ENCODE data around the gene NLRP1. TPM values are rescaled to one million over a fixed set of nuclear protein-coding genes. Genes with fewer than 3 reads are reported as not detected.

The NLRP1 gene
- total and polyA plus RNA-seq, 4 donors = 1.8 to 5.4 (median 3.0) TPM

DNA sequence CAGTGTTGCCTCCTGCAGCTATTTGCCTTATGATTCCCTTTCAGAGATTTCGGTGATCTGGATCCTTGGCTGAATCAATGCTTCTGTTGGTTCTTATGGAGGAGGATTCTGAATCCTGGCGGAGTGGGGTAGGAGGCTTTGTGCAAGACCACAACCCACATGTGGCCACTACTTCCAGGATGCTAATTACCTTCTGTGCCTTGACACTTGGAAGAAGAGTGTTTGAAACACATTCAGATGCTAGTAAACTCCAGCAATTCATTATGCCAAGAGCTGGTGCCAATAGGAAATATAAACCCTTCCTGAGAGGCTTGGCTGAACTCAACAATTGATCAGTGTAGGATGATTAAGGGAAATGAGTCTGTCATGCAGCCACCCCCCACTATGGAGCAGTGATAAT is 12.1 kb upstream of the NLRP1 start:
- Histone ChIP-seq H3K9me3 (ENCODE audit: control insufficient read depth in 4 of 4, low read length in 3 of 4) (no peaks in the 10 kb centered on the region), H3K36me3 (ENCODE audit: control insufficient read depth in 4 of 4, insufficient read depth in 3 of 4, low read depth in 1 of 4, low read length in 3 of 4) (no peaks in the 10 kb centered on the region), H3K4me1 (ENCODE audit: control insufficient read depth in 4 of 4, insufficient read depth in 4 of 4, low read length in 3 of 4) (no peaks in the 10 kb centered on the region), H3K9ac (ENCODE audit: low read depth in 1 of 2, low read length in 2 of 2) (no peak overlapping the region), H3K27me3 (ENCODE audit: control insufficient read depth in 4 of 4, insufficient read depth in 4 of 4, low read length in 3 of 4) (peaks cover 0 to 9% (median 0%) of the 10 kb centered on the region in 4 donors), H3K27ac (ENCODE audit: low read depth in 1 of 2, low read length in 2 of 2) (no peak overlapping the region), H3K4me3 (ENCODE audit: low read depth in 1 of 3, low read length in 3 of 3) (no peak overlapping the region)
- TF ChIP-seq RXRA (IDR thresholded peaks at IDR 0.05) = no peak
- TF ChIP-seq JUND (IDR thresholded peaks at IDR 0.05) = no peak
- no peak for TF ChIP-seq EGR1 (IDR thresholded peaks at IDR 0.05; ENCODE audit: low read depth in 2 of 2)
- no peak for TF ChIP-seq ZBTB33 (IDR thresholded peaks at IDR 0.05)
- no peak for TF ChIP-seq CTCF (IDR thresholded peaks at IDR 0.05; ENCODE audit: low read depth, low read length, missing input control)
- no peak for DNase-seq (ENCODE audit: low spot score)
- 73% methylated on average over 2 of the region's 2 CpGs for WGBS

DNA sequence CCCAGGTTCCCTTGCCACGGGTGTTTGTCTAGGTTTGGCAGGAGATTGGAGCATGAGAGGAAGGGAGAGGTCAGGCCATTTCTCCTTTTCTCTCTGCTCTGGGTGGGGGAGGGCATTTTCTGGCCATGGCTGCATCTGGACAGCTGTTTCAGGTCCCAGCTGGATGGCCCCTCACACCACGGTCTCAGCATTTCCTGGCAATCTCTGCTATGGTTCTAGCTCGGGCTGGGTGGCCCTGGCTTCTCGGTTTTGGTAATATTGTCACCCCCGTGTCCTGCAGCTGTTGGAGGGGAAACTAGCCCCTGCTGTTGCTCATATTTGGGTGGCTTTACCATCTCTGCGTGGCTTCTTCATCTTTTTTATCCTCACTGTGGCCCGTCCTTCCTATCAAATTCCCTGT is 11.5 kb upstream of the NLRP1 start:
- no peaks in the 10 kb centered on the region for H3K9me3 ChIP-seq (ENCODE audit: control insufficient read depth in 4 of 4, low read length in 3 of 4)
- peaks cover 0 to 5% (median 0%) of the 10 kb centered on the region in 4 donors for H3K27me3 ChIP-seq (ENCODE audit: control insufficient read depth in 4 of 4, insufficient read depth in 4 of 4, low read length in 3 of 4)
- TF ChIP-seq CTCF (IDR thresholded peaks at IDR 0.05; ENCODE audit: low read depth, low read length, missing input control) = no peak
- TF ChIP-seq SP1 (IDR thresholded peaks at IDR 0.05) = no peak
- no peak for TF ChIP-seq ATF3 (IDR thresholded peaks at IDR 0.05)
- no peak for TF ChIP-seq RAD21 (IDR thresholded peaks at IDR 0.05)
- TF ChIP-seq GABPA (IDR thresholded peaks at IDR 0.05 in 1 of 2, conservative IDR thresholded peaks at IDR 0.05 in 1 of 2) = no peak
- TF ChIP-seq HNF4G (IDR thresholded peaks at IDR 0.05) = no peak
- no peak for TF ChIP-seq NR2F2 (IDR thresholded peaks at IDR 0.05)
- TF ChIP-seq, protein P1, sequence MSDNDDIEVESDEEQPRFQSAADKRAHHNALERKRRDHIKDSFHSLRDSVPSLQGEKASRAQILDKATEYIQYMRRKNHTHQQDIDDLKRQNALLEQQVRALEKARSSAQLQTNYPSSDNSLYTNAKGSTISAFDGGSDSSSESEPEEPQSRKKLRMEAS (IDR thresholded peaks at IDR 0.05) = no peak
- TF ChIP-seq JUND (IDR thresholded peaks at IDR 0.05) = no peak
- no peak for TF ChIP-seq FOXA1 (IDR thresholded peaks at IDR 0.05)
- 44% methylated on average over 7 of the region's 7 CpGs for WGBS
- DNase-seq (ENCODE audit: low spot score) = no peak
- H3K4me3 ChIP-seq (ENCODE audit: low read depth in 1 of 3, low read length in 3 of 3) = no peak overlapping the region
- no peaks in the 10 kb centered on the region for H3K36me3 ChIP-seq (ENCODE audit: control insufficient read depth in 4 of 4, insufficient read depth in 3 of 4, low read depth in 1 of 4, low read length in 3 of 4)
- H3K4me1 ChIP-seq (ENCODE audit: control insufficient read depth in 4 of 4, insufficient read depth in 4 of 4, low read length in 3 of 4) = no peaks in the 10 kb centered on the region
- no peak overlapping the region for H3K27ac ChIP-seq (ENCODE audit: low read depth in 1 of 2, low read length in 2 of 2)
- H3K9ac ChIP-seq (ENCODE audit: low read depth in 1 of 2, low read length in 2 of 2) = no peak overlapping the region

All from liver (tissue), 9 donors.